K562 (cell line): ENCODE data around the gene CDKN2B. TPM values are rescaled to one million over a fixed set of nuclear protein-coding genes. Genes with fewer than 3 reads are reported as not detected.

Experiments used
- ELF2 ChIP-seq: fragments of 250-450 bp; sonication (Bioruptor Pico); IDR thresholded peaks from 2 replicates; pipeline ENCODE4 v1.5.0; 2021; ENCODE audit warnings: mild to moderate bottlenecking
- RAD21 ChIP-seq, 2 experiments: fragments of 250-450 bp in 1 of 2; fragments of 450-650 bp in 1 of 2; sonication (Bioruptor Pico) in 1 of 2; formaldehyde crosslinking in 1 of 2; IDR thresholded peaks in 1 of 2; conservative IDR thresholded peaks in 1 of 2; 2 replicates each; pipeline versions ENCODE4 v1.4.0 to v1.8.0; 2020 to 2022; ENCODE audit warnings: mild to moderate bottlenecking in 2 of 2, moderate library complexity in 1 of 2
- SAFB2 ChIP-seq: fragments of 200-400 bp; formaldehyde crosslinking; IDR thresholded peaks from 2 replicates; pipeline ENCODE4 v1.6.1; 2018; ENCODE audit warnings: borderline replicate concordance, low read length, low read depth, moderate library complexity; ENCODE audit not compliant: severe bottlenecking
- ZNF143 ChIP-seq: sonication (generic); formaldehyde crosslinking; IDR thresholded peaks from 2 replicates; pipeline ENCODE4 v1.9.0; 2022; ENCODE audit warnings: mild to moderate bottlenecking, missing genetic modification reagents
- ZNF146 ChIP-seq: IDR thresholded peaks from one replicate; pipeline ENCODE4 v1.6.1; 2018; ENCODE audit warnings: missing compliant biosample characterization; ENCODE audit not compliant: unreplicated experiment
- polyA plus RNA-seq, 8 experiments: library from polyadenylated mRNA; depleted of rRNA in 4 of 8; stranded (reverse) in 5 of 8; unstranded in 3 of 8; fragments of >200 nt; fragmentation: Nextera tagmentation in 2 of 8; fragmentation: Illumina TruSeq in 1 of 8; extraction: Ambion mirVana in 2 of 8; extraction: Trizol in 1 of 8; gene quantifications; 2 replicates each; pipeline versions ENCODE4 v1.2.1 to v1.2.3, GENCODE V29; 2011 to 2014; ENCODE audit warnings: inconsistent platforms in 1 of 8, missing spikeins in 1 of 8
- total RNA-seq, 7 experiments: library from RNA; depleted of rRNA in 6 of 7; stranded (reverse); fragments of >200 nt in 6 of 7; fragmentation: Illumina TruSeq in 2 of 7; extraction: Trizol in 2 of 7; gene quantifications; 2 replicates each; pipeline versions ENCODE4 v1.2.1 to v1.2.3, GENCODE V29; 2011 to 2021; ENCODE audit warnings: low replicate concordance in 1 of 7
- TF ChIP-seq, protein P1 (sequence below), 3 experiments: IDR thresholded peaks in 2 of 3; conservative IDR thresholded peaks in 1 of 3; 2 replicates each; pipeline ENCODE4 v1.5.1; 2011 to 2012; ENCODE audit warnings: low read length in 3 of 3, mild to moderate bottlenecking in 3 of 3, control low read depth in 2 of 3, improper control_type of control experiment in 1 of 3, inconsistent platforms in 1 of 3, low read depth in 1 of 3, mixed read lengths in 1 of 3, moderate library complexity in 1 of 3; ENCODE audit not compliant: insufficient read depth in 2 of 3
- TF ChIP-seq, protein P2 (sequence below): sonication (generic); formaldehyde crosslinking; IDR thresholded peaks from 2 replicates; pipeline ENCODE4 v1.8.0; 2023; ENCODE audit warnings: mild to moderate bottlenecking, missing genetic modification reagents

CDKN2B gene
- total and polyA plus RNA-seq, 9 of the 15 experiments (the other 6 are each of a cell fraction or from before 2014, with no cell fraction given) = not detected

DNA sequence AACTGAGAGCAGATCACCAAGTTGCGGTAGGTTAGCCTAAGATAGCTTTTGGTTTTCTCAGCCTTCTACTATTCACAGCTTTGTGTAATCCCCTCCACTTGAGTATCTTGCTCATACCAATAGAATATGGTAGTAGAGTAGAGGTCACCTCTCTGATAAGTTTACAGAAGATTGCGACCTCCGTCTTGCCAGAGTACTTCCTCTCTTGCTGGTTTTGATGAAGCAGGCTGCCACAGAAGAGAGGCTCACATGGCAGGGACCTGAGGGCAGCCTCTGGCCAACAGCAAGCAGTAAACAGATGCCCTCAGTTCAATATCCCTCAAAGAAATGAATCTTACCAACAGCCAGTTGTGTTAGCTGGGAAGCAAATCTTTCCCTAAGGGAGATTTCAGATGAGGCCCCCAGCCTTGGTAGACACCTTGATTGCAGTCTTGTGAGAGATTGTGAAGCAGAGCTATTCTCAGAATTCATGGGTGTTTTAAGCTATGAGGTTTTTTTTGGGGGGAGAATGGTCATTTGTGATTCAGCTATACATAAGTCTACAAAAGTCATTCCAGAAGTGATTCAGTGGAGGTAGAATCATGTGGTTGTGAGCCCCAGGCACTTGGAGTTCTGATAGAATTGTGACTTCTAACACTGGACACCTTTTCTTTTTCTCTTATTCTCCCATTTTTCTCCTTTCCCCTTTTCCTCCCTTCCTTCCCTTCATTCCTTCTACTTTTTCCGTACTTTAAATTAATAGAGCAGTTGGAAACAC is 22.7 kb upstream of the CDKN2B start (continued):
- TF ChIP-seq RAD21 (CRISPR knock-in tag; conservative IDR thresholded peaks at IDR 0.05 in 1 of 2, IDR thresholded peaks at IDR 0.05 in 1 of 2) = no peak
- no peak for TF ChIP-seq ZNF146 (CRISPR knock-in tag)
- no peak for TF ChIP-seq ELF2
- no peak for TF ChIP-seq SAFB2
- TF ChIP-seq ZNF143 (CRISPR knock-in tag) = no peak
- TF ChIP-seq, protein P1, sequence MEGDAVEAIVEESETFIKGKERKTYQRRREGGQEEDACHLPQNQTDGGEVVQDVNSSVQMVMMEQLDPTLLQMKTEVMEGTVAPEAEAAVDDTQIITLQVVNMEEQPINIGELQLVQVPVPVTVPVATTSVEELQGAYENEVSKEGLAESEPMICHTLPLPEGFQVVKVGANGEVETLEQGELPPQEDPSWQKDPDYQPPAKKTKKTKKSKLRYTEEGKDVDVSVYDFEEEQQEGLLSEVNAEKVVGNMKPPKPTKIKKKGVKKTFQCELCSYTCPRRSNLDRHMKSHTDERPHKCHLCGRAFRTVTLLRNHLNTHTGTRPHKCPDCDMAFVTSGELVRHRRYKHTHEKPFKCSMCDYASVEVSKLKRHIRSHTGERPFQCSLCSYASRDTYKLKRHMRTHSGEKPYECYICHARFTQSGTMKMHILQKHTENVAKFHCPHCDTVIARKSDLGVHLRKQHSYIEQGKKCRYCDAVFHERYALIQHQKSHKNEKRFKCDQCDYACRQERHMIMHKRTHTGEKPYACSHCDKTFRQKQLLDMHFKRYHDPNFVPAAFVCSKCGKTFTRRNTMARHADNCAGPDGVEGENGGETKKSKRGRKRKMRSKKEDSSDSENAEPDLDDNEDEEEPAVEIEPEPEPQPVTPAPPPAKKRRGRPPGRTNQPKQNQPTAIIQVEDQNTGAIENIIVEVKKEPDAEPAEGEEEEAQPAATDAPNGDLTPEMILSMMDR (IDR thresholded peaks at IDR 0.05 in 2 of 3, conservative IDR thresholded peaks at IDR 0.05 in 1 of 3; ENCODE audit: insufficient read depth in 2 of 3, low read depth in 1 of 3, low read length in 3 of 3) = no peak
- TF ChIP-seq, protein P2, sequence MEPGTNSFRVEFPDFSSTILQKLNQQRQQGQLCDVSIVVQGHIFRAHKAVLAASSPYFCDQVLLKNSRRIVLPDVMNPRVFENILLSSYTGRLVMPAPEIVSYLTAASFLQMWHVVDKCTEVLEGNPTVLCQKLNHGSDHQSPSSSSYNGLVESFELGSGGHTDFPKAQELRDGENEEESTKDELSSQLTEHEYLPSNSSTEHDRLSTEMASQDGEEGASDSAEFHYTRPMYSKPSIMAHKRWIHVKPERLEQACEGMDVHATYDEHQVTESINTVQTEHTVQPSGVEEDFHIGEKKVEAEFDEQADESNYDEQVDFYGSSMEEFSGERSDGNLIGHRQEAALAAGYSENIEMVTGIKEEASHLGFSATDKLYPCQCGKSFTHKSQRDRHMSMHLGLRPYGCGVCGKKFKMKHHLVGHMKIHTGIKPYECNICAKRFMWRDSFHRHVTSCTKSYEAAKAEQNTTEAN (CRISPR knock-in tag) = no peak
